SK-N-SH treated with all-trans-retinoic acid at 6 μM for 48 hours (cell line): ENCODE data around the gene UPK2.

Experiments used
- BACH2 ChIP-seq: fragments of 250-450 bp; sonication (Bioruptor Pico); IDR thresholded peaks from 2 replicates; pipeline ENCODE4 v1.9.0; 2021; ENCODE audit warnings: mild to moderate bottlenecking, borderline replicate concordance
- CSDC2 ChIP-seq: fragments of 250-450 bp; sonication (Bioruptor Pico); IDR thresholded peaks from 2 replicates; pipeline ENCODE4 v1.5.0; 2020; ENCODE audit warnings: mild to moderate bottlenecking, moderate library complexity
- CSRNP3 ChIP-seq: fragments of 250-450 bp; sonication (Bioruptor Pico); IDR thresholded peaks from 2 replicates; pipeline ENCODE4 v1.5.1; 2021; ENCODE audit warnings: mild to moderate bottlenecking, moderate library complexity
- ISL1 ChIP-seq: fragments of 250-450 bp; sonication (Bioruptor Pico); IDR thresholded peaks from 2 replicates; pipeline ENCODE4 v2.1.2; 2022; ENCODE audit warnings: mild to moderate bottlenecking, moderate library complexity
- PATZ1 ChIP-seq: fragments of 250-450 bp; sonication (Bioruptor Pico); IDR thresholded peaks from 2 replicates; pipeline ENCODE4 v1.8.0; 2020; ENCODE audit warnings: mild to moderate bottlenecking, moderate library complexity, borderline replicate concordance
- RARB ChIP-seq: fragments of 250-450 bp; sonication (Bioruptor Pico); IDR thresholded peaks from 2 replicates; pipeline ENCODE4 v1.8.0; 2021; ENCODE audit warnings: mild to moderate bottlenecking, moderate library complexity
- SNAI2 ChIP-seq: fragments of 250-450 bp; sonication (Bioruptor Pico); IDR thresholded peaks from 2 replicates; pipeline ENCODE4 v1.5.0; 2020; ENCODE audit warnings: mild to moderate bottlenecking, moderate library complexity
- TCF4 ChIP-seq: fragments of 250-450 bp; sonication (Bioruptor Pico); IDR thresholded peaks from 2 replicates; pipeline ENCODE4 v1.8.0; 2021; ENCODE audit warnings: mild to moderate bottlenecking, moderate library complexity, borderline replicate concordance
- ZFP30 ChIP-seq: fragments of 450-650 bp; formaldehyde crosslinking; IDR thresholded peaks from 2 replicates; pipeline ENCODE4 v1.5.0; 2022; ENCODE audit warnings: mild to moderate bottlenecking, moderate library complexity
- ZNF565 ChIP-seq: fragments of 450-650 bp; formaldehyde crosslinking; conservative IDR thresholded peaks from 2 replicates; pipeline ENCODE4 v1.5.0; 2020; ENCODE audit warnings: low read depth, mild to moderate bottlenecking, moderate library complexity
- TF ChIP-seq, protein P1 (sequence below): fragments of 250-450 bp; sonication (Bioruptor Pico); IDR thresholded peaks from 2 replicates; pipeline ENCODE4 v1.5.1; 2020; ENCODE audit warnings: low read depth, mild to moderate bottlenecking, moderate library complexity
- TF ChIP-seq, protein P2 (sequence below): fragments of 250-450 bp; sonication (Bioruptor Pico); IDR thresholded peaks from 2 replicates; pipeline ENCODE4 v1.8.0; 2021; ENCODE audit warnings: low read depth, mild to moderate bottlenecking, moderate library complexity, borderline replicate concordance

GRCh38 chr11:118953265-118953664 lies 2.8 kb upstream of the UPK2 start:
- TF ChIP-seq, protein P1, sequence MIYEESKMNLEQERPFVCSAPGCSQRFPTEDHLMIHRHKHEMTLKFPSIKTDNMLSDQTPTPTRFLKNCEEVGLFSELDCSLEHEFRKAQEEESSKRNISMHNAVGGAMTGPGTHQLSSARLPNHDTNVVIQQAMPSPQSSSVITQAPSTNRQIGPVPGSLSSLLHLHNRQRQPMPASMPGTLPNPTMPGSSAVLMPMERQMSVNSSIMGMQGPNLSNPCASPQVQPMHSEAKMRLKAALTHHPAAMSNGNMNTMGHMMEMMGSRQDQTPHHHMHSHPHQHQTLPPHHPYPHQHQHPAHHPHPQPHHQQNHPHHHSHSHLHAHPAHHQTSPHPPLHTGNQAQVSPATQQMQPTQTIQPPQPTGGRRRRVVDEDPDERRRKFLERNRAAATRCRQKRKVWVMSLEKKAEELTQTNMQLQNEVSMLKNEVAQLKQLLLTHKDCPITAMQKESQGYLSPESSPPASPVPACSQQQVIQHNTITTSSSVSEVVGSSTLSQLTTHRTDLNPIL (CRISPR knock-in tag) = no peak
- TF ChIP-seq SNAI2 (no peak), ZFP30 (CRISPR knock-in tag) (no peak), CSRNP3 (CRISPR knock-in tag) (no peak), PATZ1 (CRISPR knock-in tag) (no peak), CSDC2 (CRISPR knock-in tag) (no peak), BACH2 (no peak), TCF4 (CRISPR knock-in tag) (no peak), ZNF565 (no peak), RARB (no peak), ISL1 (CRISPR knock-in tag) (no peak)
- TF ChIP-seq, protein P2, sequence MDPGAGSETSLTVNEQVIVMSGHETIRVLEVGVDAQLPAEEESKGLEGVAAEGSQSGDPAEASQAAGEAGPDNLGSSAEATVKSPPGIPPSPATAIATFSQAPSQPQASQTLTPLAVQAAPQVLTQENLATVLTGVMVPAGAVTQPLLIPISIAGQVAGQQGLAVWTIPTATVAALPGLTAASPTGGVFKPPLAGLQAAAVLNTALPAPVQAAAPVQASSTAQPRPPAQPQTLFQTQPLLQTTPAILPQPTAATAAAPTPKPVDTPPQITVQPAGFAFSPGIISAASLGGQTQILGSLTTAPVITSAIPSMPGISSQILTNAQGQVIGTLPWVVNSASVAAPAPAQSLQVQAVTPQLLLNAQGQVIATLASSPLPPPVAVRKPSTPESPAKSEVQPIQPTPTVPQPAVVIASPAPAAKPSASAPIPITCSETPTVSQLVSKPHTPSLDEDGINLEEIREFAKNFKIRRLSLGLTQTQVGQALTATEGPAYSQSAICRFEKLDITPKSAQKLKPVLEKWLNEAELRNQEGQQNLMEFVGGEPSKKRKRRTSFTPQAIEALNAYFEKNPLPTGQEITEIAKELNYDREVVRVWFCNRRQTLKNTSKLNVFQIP = no peak
